Endothelial cell of umbilical vein (primary cell): ENCODE measurements around the gene KIF26A. TPM values are rescaled to one million over a fixed set of nuclear protein-coding genes. Genes with fewer than 3 reads are reported as not detected.

Experiments used
- BruUV-seq: library from RNA; stranded (reverse); fragments of 400-500 nt; replicated peaks from 2 replicates; lab custom pipeline; 2021; lab: Mats Ljungman, UMichigan
- CTCF ChIA-PET: fragments of 300-600, 350-600 bp; sonication (Branson Sonifier 250); formaldehyde crosslinking; loops from one replicate; lab custom pipeline; 2021; ENCODE audit warnings: antibody characterized with exemption, inconsistent platforms; lab: Charles Lee
- POLR2A ChIA-PET: fragments of 300-600, 350-600 bp; sonication (Branson Sonifier 250); formaldehyde crosslinking; loops from one replicate; lab custom pipeline; 2021; ENCODE audit warnings: antibody characterized with exemption, inconsistent platforms; lab: Charles Lee
- DNase-seq: peaks from one replicate; pipeline ENCODE4 v3.0.0-alpha.2; 2011; ENCODE audit warnings: low read depth, low spot score
- FAIRE-seq: peaks from 2 replicates; lab custom pipeline; 2011; peaks lifted over from hg19 to GRCh38; lab: Jason Lieb, UNC
- H2AFZ ChIP-seq: 2 replicates; pipeline ENCODE4 v1.6.0; 2012; ENCODE audit warnings: low read depth, low read length, control low read depth, inconsistent platforms
- H3K27ac ChIP-seq: 2 replicates; pipeline ENCODE4 v1.5.1; 2011; ENCODE audit warnings: low read depth, mild to moderate bottlenecking, control low read depth, low read length, moderate library complexity; ENCODE audit not compliant: insufficient read depth
- H3K27me3 ChIP-seq, 2 experiments: 2 replicates each; pipeline versions ENCODE4 v1.6.0 to v1.6.1; 2011; ENCODE audit warnings: low read length in 2 of 2, mixed read lengths in 1 of 2; ENCODE audit not compliant: control insufficient read depth in 2 of 2, insufficient read depth in 2 of 2
- H3K36me3 ChIP-seq, 2 experiments: 2 replicates in 1 of 2; 3 replicates in 1 of 2; pipeline ENCODE4 v1.5.1; 2011; ENCODE audit warnings: low read length in 2 of 2, mild to moderate bottlenecking in 1 of 2, moderate library complexity in 1 of 2; ENCODE audit not compliant: control insufficient read depth in 2 of 2, insufficient read depth in 2 of 2; ENCODE audit errors: extremely low read depth in 1 of 2
- H3K4me1 ChIP-seq: 3 replicates; pipeline ENCODE4 v1.5.1; 2011; ENCODE audit warnings: mild to moderate bottlenecking, low read length; ENCODE audit not compliant: control insufficient read depth, insufficient read depth; ENCODE audit errors: extremely low read depth
- H3K4me2 ChIP-seq: 2 replicates; pipeline ENCODE4 v1.6.1; 2011; ENCODE audit warnings: low read length, control low read depth, mixed read lengths; ENCODE audit not compliant: insufficient read depth
- H3K4me3 ChIP-seq, 3 experiments: fragments of 200-600 bp in 1 of 3; sonication (generic), shearing (Covaris generic) in 1 of 3; replicated peaks in 1 of 3; 2 replicates each; pipeline ENCODE4 v1.5.1; 2011 to 2016; ENCODE audit warnings: control low read depth in 3 of 3, low read length in 3 of 3, mild to moderate bottlenecking in 2 of 3, inconsistent platforms in 1 of 3, low read depth in 1 of 3, moderate library complexity in 1 of 3; ENCODE audit not compliant: insufficient read depth in 1 of 3
- H3K79me2 ChIP-seq: 2 replicates; pipeline ENCODE4 v1.6.0; 2012; ENCODE audit warnings: low read length, inconsistent platforms; ENCODE audit not compliant: control insufficient read depth, insufficient read depth
- H3K9ac ChIP-seq: replicated peaks from 2 replicates; pipeline ENCODE3; 2011; ENCODE audit warnings: low read length, control low read depth; ENCODE audit not compliant: insufficient read depth; ENCODE audit errors: extremely low read depth
- H3K9me1 ChIP-seq: replicated peaks from 3 replicates; pipeline ENCODE4 v1.6.0; 2011; ENCODE audit warnings: mild to moderate bottlenecking, low read length; ENCODE audit not compliant: control insufficient read depth, insufficient read depth; ENCODE audit errors: extremely low read depth
- H3K9me3 ChIP-seq: replicated peaks from 2 replicates; pipeline ENCODE4 v1.5.1; 2012; ENCODE audit warnings: low read length, inconsistent platforms; ENCODE audit not compliant: control insufficient read depth, insufficient read depth
- H4K20me1 ChIP-seq: replicated peaks from 2 replicates; pipeline ENCODE3; 2011; ENCODE audit warnings: mild to moderate bottlenecking, low read length; ENCODE audit not compliant: control insufficient read depth, insufficient read depth; ENCODE audit errors: extremely low read depth
- EZH2 ChIP-seq: IDR thresholded peaks from 2 replicates; pipeline ENCODE4 v1.6.1; 2012; ENCODE audit warnings: borderline replicate concordance, low read depth, mild to moderate bottlenecking, moderate library complexity, low read length, inconsistent platforms; ENCODE audit not compliant: severe bottlenecking
- FOS ChIP-seq: IDR thresholded peaks from 2 replicates; pipeline ENCODE4 v1.6.1; 2011; ENCODE audit warnings: mild to moderate bottlenecking, low read length, moderate library complexity, borderline replicate concordance; ENCODE audit not compliant: insufficient read depth
- GATA2 ChIP-seq: IDR thresholded peaks from 2 replicates; pipeline ENCODE4 v1.7.0; 2011; ENCODE audit warnings: low read depth, mild to moderate bottlenecking, moderate library complexity, mixed read lengths, low read length; ENCODE audit not compliant: insufficient read length, insufficient read depth
- MYC ChIP-seq: IDR thresholded peaks from one replicate; pipeline ENCODE4 v1.6.1; 2011; ENCODE audit warnings: mild to moderate bottlenecking, low read depth, low read length
- POLR2A ChIP-seq: IDR thresholded peaks from 2 replicates; pipeline ENCODE4 v1.6.1; 2012; ENCODE audit warnings: low read depth, mild to moderate bottlenecking, control low read depth, low read length
- dilution Hi-C: fragments of 300-500 bp; cut with MboI; formaldehyde crosslinking; loops from one replicate; pipeline ENCODE4 v1.15.0; 2019; ENCODE audit warnings: low sequenced_read_pairs; ENCODE audit not compliant: extremely low pct_ligation_motif_present
- intact Hi-C: fragments of 100-400 bp; cut with micrococcal nuclease; formaldehyde crosslinking; loops from one replicate; pipeline ENCODE4 v1.10.0; 2022
- polyA plus RNA-seq, 4 experiments: library from polyadenylated mRNA; depleted of rRNA in 3 of 4; stranded (reverse) in 3 of 4; unstranded in 1 of 4; fragments of >200 nt; gene quantifications; 2 replicates each; pipeline versions ENCODE4 v1.2.1 to v1.2.3, GENCODE V29; 2011 to 2012; ENCODE audit warnings: missing spikeins in 1 of 4
- total RNA-seq: library from RNA; stranded (reverse); gene quantifications from 2 replicates; pipeline ENCODE4 v1.2.3, GENCODE V29; 2021
- TF ChIP-seq, protein P1 (sequence below): IDR thresholded peaks from 2 replicates; pipeline ENCODE4 v1.6.1; 2011; ENCODE audit not compliant: insufficient read depth, insufficient read length

The KIF26A gene
- total and polyA plus RNA-seq, 2 donors (not counting 3 experiments of a cell fraction or from before 2014, with no cell fraction given): 3.6 to 10.7 TPM

GRCh38 chr14:104219731-104220214 is 81.4 kb downstream of the KIF26A start:
- no peak overlapping the region for H3K4me2 ChIP-seq
- TF ChIP-seq FOS: no peak
- TF ChIP-seq GATA2: no peak
- TF ChIP-seq EZH2: no peak
- TF ChIP-seq POLR2A: no peak
- TF ChIP-seq, protein P1, sequence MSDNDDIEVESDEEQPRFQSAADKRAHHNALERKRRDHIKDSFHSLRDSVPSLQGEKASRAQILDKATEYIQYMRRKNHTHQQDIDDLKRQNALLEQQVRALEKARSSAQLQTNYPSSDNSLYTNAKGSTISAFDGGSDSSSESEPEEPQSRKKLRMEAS: no peak
- TF ChIP-seq MYC: no peak
- dilution Hi-C loops: no loop called here
- H3K79me2 ChIP-seq: no peaks in the 10 kb centered on the region
- CTCF ChIA-PET: no interaction called here
- no peak overlapping the region for H3K4me3 ChIP-seq
- POLR2A ChIA-PET: no interaction called here
- H3K4me1 ChIP-seq: no peaks in the 10 kb centered on the region
- no peak overlapping the region for H3K9ac ChIP-seq
- no peaks in the 10 kb centered on the region for H4K20me1 ChIP-seq
- H3K36me3 ChIP-seq: no peaks in the 10 kb centered on the region
- no peaks in the 10 kb centered on the region for H3K9me3 ChIP-seq
- H3K9me1 ChIP-seq: no peaks in the 10 kb centered on the region
- no peak overlapping the region for H3K27ac ChIP-seq
- H3K27me3 ChIP-seq: no peaks in the 10 kb centered on the region
- no peak for FAIRE-seq
- BruUV-seq: no TSS peak
- intact Hi-C loops: loop anchor here (5.0 kb wide), 2 partner anchors 32 to 142 kb away; no protein-coding TSS in a partner anchor
- H2AFZ ChIP-seq: no peak overlapping the region
- no peak for DNase-seq
